Adrenal gland (tissue), 5 donors: ENCODE results near the gene PCSK6.

Experiments
- CTCF ChIP-seq, 6 experiments: fragments of 450-650 bp in 4 of 6; fragments of 200-600 bp in 2 of 6; sonication (generic) in 1 of 6; IDR thresholded peaks; 1 replicate in 5 of 6; 2 replicates in 1 of 6; pipeline versions ENCODE4 v1.5.1 to v1.8.0; 2016 to 2021; ENCODE audit warnings: antibody characterized with exemption in 6 of 6, mild to moderate bottlenecking in 2 of 6, moderate library complexity in 1 of 6
- POLR2A ChIP-seq, 2 donors: fragments of 450-650 bp; IDR thresholded peaks; one replicate each; pipeline ENCODE4 v1.6.1; 2017; ENCODE audit warnings: antibody characterized with exemption in 2 of 2, mild to moderate bottlenecking in 2 of 2, moderate library complexity in 1 of 2
- donor health status: DM: no; HTN: no; CAD: no.

- TF ChIP-seq CTCF (IDR thresholded peaks at IDR 0.05) (no peak), POLR2A (IDR thresholded peaks at IDR 0.05) (no peak)
Measured at GRCh38 chr15:101456057-101456739, 33.3 kb downstream of the PCSK6 start.
